NCI-H187 (cell line): ENCODE results near the gene CAPN13.
A peak's percentile ranks its signal among the peaks of the same experiment; 100 is the strongest.
"Not testable (repeated sequence)": the region's sequence is repeated elsewhere in the genome, so short reads cannot be mapped to it uniquely, and the experiment has no call there.

ENCODE experiments used
- DNase-seq, 2 experiments: peaks; one replicate each; lab custom pipeline; 2025; lab: John Stamatoyannopoulos, UW

CAPN13 gene

DNA sequence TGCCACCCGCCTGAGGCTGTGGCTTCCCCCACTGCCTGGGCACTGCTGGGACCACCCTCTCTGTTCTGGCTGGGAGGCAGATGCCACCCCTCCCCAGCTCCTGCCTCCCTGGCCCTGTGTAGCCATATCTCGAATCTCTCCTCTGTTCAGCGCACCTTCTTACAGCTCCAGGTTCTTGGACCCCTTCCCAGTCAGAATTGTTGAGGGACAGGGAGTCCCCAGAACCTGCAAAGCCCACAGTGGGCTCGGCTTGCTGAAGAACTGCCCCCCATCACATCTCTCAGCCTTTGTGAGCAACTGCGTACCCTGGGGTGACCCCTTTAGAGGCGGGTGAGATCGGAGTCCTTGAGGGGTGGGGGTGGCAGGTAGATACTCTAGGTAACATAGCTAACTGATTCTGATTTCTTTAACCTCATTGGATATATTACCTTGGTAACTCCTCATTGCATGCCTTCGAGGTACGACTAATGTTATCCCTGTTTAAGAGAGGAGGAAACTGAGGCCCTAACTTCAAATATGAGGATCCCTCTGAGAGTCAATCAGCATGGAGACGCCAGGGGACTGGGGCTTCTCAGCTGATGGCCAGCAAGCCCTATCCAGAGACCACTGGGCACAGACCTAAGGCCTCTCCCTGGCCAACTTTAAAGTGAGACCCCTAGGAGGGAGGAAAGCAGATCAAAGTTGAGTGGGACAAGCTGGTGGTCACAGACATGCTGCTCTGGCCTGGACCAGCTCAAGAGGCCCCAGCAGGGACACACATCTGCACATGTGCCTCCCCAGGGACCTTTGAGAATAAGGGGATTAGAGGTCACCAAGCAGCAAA, 101.3 kb downstream of the CAPN13 start:
- no peak for DNase-seq

DNA sequence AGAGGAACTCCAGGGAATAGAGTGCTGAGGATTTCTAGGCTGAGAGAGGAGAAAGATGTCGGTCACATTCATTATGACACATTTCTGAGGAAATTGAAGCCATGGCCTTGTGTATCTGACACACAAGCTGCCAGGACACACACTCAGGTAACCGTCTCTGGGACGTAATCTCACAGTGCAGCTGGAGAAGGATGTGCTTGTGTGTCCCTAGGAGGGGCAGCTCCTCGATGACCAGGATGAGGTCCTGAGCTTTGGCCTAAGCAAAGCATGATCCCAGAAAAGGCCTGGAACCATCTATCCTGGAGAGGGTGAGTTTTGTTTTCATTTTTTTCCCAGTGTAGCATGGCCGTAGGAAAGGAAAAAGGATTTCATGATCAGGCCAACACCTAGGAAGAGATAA, 102.2 kb downstream of the CAPN13 start:
- DNase-seq, result no peak

DNA sequence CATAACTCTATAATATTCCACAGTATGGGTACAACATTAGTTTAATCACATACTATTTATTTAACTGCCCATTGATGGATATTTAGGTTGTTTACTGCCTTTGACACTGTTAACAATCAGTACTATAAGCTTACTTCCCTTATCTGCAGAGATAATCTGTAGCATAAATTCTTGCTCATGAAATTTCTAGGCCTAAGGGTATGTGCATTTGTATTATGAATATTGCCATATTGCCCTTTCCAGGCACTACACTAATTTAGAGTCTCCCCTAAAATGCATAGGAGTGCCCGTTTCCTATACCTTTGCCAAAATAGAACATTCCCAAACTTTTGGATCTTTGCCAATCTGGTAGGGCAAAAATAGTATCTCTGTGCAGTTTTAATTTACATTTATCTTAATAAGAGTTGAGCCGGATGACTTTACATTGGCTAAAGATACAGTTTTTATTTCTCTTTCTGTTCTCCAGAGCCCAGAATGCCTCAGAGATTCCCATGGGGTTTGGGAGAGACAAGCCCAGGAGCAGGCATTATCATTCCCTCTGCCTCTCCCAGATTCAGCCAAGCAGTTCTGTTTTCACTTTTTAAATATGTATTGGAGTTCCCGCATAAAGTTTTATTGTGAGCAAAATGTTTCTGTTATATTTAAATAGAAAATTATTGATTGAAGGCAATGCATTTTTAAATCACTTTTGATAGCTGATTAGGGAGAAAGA, 102.8 kb downstream of the CAPN13 start:
- DNase-seq, result no peak

DNA sequence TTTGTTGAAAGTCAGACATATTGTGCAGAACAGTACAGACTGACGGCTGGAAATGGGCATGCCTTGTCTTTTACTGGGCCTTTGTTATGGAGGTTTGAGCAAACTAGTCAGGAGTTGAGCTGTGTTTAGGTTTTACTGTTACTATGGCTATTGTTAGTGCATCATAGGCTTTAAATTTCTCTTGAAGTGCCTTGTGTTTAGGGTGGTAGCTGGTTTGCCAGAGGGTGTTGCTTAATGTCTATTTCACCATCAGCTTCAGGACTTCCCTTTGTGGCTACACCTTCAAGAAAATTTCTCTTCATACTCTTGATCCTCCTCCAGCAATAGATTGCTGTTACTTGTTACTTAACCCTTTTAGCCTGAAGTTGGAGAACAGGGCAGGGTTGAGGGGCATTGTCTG, 104.6 kb downstream of the CAPN13 start:
- DNase-seq, result no peak

DNA sequence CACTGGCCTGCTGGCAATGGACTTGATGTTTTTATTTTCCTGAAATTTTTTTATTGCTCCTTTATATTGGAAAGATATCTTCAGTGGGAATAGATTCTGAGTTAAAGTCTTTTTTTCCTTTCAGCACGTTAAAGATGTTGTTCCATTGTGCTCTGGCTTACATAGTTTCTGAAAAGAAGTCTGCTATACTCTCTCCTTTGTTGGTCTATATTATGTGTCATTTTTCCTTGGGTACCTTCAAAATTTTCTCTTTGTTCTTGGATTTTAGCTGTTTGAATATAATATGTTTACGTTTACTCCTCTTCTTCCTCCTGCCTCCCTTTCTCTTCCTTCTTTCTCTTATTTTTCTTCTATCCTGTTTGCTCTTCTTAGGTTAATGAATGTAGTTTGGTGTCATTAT, 105.5 kb downstream of the CAPN13 start:
- DNase-seq, result no peak

DNA sequence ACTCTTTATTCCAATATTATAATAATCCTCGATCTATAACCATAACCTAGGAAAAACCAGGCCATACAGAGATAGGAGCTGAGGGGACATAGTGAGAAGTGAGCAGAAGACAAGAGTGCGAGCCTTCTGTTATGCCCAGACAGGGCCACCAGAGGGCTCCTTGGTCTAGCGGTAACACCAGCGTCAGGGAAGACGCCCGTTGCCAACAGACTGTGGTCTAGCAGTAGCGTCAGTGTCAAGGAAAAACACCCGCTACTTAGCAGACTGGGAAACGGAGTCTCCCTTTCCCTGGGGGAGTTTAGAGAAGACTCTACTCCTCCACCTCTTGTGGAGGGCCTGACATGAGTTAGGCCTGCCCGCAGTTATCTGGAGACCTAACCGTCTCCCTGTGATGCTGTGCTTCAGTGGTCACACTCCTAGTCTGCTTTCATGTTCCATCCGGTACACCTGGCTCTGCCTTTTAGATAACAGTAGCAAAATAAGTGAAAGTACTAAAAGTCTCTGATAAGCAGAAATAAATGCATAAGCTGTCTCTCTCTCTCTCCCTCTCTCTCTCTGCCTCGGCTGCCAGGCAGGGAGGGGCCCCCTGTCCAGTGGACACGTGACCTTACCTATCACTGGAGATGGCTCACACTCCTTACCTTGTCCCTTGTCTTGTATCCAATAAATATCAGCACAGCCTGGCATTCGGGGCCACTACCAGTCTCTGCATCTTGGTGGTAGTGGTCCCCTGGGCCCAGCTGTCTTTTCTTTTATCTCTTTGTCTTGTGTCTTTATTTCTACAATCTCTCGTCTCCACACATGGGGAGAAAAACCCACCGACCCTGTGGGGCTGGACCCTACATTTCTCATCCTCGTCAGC, 109.8 kb downstream of the CAPN13 start:
- not testable (repeated sequence) for DNase-seq

DNA sequence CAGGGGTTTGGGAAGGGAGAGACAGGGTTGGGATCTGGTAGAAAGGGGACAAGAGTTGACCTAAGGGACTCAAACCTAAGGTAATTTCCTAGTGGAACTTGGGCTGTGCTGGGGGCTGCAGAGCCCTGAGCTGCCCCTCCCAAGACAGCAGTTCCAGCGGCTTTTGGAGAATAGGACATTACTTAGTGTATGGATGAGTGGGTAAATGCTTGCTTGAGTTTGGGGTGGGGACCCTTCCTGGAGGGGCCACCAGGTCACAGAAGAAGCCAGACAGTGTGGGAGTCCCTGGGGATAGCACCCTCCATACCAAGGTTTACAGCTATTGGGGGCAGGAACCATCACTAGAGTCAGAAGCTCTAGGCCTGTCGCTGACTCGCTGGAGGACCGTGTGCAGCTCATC, 111.5 kb downstream of the CAPN13 start:
- DNase-seq, result no peak

DNA sequence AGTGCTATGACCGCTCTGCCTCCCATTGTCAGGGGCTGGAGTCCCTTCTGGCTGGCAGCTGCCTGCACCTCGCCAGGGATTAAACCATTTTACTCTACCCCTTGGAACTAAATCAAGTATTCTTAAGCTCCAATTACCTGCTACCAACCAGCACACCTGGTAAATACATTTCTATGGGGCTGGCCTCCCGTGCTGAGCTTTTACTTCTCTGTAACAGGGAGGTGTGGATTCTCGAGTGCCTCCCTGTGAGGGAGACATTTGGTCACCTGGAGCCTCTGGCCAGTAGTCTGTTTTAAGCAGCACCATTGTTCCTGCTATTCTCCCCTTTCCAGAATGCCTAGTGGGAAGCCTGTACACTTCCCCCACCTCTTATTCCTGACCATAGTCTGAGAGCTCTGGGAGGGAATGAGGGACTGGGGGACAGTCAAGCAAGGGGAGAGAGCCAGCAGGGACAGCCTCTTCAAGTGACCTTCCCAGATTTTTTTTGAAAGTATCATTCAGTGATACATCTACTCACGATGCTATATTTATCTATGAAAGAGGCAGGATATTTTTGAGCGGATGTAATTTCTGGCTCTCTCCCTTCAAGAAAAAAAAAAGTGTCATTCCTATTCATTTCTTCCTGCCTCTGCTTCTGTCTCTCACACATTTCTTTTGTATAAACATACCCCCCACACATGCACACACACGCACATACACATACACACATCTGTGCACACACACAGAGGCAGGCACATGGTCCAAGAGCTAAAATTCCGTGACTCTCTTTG, 112.8 kb downstream of the CAPN13 start:
- peak in 1 of 2 experiments; percentile 30 for DNase-seq

DNA sequence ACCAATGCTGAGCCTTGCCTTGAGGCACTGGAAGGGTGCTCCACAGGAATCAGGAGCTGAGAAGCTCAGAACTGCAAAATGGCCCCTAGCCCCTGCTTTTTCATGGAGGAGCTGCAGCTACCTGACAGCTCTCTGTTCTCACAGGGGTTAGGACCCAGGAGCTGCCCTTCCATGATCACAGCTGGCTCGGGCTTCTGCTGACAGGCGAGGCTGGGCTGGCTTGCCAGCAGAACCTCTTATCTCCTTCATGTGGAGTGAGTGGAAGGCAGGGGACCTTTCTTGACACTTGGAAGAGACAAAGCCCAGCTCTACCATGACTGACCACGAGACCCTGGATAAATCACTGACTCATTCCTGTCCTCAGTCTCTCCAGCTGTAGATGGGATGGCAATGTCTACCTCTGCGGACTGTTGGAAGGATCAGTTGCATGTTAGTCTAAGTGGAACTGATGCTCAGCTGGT, 113.4 kb downstream of the CAPN13 start:
- DNase-seq, result no peak

DNA sequence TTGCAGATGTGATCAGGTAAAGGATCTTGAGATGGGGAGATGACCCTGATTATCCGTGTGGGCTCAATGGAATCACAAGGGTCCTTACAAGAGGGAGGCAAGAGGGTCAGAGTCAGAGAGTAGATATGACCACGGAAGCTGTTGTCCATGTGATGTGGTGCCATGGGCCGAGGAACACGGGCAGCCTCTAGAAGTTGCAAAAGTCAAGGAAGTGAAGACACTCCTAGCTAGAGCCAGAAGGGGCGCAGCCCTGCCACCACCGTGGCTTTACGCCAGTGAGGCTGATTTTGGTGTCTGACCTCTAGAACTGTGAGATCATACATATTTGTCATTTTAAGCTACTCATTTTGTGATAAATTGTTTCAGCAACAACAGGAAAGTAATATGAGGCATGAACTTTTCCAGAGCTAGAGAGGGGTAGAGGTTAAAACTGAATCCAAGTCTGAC, 114.4 kb downstream of the CAPN13 start:
- no peak for DNase-seq

DNA sequence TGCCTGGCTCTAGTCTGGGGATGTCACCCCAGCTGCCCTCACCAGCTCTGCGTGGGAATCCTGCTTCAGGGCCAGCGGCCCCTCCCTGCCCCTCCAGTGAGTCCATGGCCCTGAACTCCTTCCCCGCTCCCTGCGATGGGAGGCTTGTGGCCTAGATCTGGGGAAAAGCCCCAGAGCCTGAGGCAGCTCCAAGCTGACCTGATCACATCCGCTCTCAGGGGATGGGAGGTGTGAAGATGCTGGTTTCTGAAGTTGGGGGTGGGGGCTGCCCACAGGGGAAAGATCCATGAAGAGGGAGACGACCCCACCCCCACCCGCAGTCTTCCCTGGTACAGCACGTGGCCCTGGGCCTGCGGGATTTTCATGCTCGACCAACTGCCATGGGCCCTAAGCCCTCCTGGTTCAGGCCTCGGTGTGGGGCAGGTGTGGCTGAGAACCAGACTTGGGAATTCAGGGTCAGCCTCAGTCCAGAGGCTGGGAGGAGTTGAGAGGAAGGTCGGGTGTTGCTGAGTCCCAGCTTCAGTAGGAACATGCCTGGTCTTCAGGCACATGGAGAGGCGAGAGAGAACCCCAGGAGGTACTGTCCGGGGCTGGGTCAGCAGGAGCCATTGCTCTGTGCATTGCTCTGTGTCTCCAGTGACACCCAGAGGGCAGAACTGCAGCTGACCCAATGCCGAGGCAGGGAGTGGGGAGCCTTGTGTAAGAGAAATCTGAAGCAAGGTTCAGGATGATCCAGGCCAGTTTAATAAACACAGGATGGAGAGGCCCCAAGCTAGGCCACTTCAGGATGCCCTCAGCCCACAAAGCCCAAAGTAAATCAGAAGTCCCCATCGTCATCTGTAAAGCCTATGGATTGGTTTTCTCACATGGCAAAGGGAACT, 115.1 kb downstream of the CAPN13 start:
- DNase-seq, result no peak

DNA sequence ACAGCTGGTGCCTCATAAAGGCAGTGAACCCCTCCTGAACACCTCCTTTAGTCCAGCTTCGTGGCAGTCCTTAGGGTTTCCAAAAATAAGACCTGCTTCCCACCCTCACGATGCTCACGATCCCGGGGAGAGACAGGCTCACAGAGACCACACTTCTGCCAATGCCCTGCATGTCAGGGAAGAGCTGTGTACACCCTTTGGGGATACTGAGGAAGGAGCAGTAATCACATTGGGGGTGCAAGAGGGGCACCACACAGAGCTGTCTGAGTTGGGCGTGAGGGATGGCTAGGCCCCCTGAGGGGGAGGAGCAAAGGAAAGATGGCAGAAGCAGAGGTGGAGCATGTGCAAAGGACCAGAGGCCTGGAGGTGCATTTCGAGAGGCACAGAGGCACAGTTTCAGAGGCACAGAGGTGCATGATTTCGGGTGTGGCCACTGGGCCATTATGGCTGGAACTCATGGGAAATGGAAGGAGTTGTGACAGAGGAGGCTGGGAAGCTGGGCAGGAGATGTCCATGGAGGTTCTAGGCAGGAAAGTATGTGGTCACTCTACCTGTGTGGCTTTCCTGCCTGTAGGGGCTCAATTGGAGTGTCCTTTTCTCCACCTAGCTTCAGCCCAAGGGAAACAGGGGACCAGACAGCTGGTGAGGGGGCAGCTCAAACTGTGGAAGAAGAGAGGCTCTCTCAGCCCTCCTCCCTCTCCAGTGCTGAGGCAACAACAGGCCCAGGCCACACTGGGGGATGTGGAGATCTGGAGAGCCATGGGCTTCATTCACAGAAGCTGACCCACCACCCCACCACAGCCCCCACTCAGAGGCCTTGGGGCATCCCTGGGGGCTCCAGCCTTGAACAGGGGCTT, 115.9 kb downstream of the CAPN13 start:
- DNase-seq, result no peak

DNA sequence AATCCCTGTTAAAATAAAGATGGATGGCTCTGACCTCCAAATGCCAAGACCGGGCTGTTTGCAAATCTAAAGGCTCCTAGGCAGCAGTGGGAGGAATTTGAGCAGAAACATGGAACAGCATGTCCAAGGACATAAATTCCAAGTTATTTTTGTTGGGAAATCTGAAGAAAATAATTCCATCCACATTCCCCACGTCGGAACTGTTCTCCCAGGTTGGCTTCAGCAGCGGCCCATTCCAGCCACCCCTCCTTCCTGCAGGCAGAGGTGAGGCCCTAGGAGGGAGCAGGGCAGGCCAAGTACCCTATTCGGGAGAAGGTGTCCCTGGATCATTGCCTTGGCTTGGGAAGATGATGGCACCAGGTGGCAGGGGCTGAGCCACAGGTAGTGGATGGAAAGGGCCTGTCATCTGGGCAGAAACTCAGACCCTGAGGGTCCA, 117.1 kb downstream of the CAPN13 start:
- DNase-seq, result no peak

DNA sequence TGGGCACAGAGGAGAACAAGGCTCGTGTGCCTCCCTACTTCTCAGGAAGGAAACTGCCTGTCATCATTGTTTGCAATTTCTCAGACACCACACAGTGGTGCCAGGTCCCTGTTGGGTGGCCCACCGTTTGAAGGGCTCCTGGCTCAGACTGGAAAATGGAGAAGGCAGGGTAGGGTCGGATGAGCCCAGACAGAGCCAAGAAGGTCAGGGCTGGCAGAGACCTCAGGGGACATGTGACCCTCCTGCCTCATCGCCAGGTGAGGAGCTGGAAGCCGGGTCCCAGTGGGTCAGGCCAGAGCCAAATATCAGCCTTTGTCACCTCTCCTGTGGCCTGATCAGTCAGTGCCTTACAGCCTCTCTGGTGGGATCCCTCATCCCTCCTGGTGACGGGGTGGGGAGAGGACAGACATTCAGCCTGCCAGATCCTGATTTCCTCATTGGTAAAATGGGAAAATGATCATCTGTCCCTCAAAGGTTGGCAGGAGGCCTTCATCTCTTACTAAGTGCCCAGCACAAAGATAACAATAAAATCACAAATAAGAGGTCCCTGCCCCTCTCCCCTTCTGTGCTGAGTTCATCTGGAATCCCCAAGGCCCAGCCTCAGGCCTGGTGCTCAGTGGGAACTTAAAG, 117.6 kb downstream of the CAPN13 start:
- no peak for DNase-seq

DNA sequence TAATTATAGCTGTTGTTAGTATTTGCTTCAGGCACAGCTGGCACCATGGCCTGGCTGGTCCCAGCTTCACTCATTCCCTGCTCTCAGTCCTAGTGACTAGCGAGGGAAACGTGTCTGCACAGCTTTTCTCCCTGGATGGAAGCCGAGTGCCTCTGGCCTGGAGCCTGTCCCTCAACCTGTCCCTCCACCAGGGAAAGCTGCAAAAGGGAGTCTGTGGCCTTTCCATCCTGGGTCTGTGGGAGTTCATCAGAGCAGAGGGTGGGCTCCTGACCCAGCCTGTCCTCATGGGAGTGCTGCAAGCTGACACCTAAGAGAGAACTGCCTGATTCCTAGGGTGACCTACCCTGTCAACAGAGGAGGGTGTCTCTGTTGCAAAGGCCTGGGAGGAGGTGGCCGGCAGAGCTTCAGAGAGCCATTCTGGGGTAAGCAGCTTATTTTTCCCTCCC, 118.3 kb downstream of the CAPN13 start:
- no peak for DNase-seq

DNA sequence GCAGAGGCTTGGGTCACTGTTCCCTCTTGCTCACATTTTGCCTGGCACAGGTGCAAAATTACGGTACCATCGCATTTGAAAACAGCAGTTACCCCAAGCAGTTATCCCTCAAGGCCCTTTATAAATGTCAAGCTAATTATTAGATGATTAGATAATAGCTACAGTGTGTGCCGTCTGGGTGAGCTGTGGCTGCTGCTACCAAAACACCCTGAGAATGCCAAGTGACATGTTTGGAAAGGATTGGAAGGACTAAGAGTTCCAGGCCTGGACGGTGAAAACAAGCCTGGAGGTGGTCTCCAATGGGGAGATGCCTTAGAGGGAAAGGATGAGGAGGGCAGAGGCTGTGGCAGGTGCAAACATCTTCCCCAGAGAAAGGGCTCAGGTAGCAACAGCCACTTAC, 120.6 kb downstream of the CAPN13 start:
- no peak for DNase-seq

DNA sequence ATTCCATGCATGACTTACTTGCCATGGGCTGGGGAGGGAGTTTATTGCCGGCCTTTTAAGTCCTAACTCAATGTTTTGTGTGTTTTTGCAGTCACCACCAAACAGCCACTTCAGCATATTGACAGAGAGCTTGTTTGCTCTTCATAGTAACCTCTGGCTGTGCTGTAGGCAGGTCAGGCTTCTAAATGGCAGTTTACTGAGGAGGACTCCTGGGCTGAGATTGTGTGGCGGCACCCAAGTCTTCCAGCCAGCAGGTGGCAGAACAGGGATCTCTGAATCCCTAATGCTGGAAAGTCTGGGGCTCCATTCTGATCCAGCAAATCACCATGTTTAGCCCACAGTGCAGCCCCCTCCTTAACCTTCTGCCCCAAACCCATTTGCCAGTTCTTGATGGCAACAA, 121.2 kb downstream of the CAPN13 start:
- DNase-seq, result peak; percentile 32 to 52

DNA sequence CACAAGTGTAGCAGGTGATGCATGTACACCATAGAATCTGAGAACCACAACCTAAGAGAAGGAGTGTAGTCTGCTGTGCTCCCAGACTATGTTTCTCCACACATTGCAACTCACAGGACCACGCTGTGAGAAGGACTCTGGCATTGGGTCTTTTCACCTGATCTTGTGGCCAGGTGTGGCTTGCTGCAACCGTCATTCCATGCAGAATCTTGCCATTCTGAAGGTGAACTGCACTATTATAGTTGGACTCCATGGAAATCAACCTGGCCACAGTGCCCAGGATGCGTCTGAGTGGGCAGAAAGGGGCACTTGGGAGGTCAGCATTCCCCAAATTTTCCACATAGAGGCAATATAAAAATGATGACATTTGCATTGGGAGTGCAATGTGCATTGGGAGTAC, 122.2 kb downstream of the CAPN13 start:
- no peak for DNase-seq

DNA sequence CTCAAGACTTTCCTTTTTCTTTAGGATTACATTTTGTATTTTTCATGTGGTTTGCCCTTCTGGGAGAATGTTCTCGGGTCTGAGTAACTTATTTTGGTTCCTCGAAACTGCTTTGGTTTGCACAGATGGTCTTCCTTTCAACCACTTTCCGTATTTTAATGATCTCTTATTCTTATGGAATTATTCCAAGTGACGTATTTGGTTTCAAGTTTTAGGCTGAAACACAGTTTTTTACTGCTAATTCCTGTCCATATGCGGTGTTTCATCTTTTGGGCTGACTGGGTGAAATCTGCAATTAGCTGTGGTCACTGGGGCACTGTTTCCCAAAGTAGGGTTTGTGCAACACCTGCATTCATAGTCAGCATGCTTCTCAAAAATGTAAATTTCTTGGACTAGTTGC, 122.7 kb downstream of the CAPN13 start:
- no peak for DNase-seq
